Neural progenitor cell (in vitro differentiated cells): ENCODE measurements around the gene CENPO. TPM values are rescaled to one million over a fixed set of nuclear protein-coding genes. Genes with fewer than 3 reads are reported as not detected.
A peak's percentile ranks its signal among the peaks of the same experiment; 100 is the strongest.

Experiments
- DNase-seq: peaks from one replicate; pipeline ENCODE4 v3.0.0-alpha.2; 2016; ENCODE audit warnings: low spot score
- H2AFZ ChIP-seq: fragments of 200-600 bp; sonication (generic); replicated peaks from 2 replicates; pipeline ENCODE4 v1.6.1; 2016; ENCODE audit warnings: antibody characterized with exemption
- H3F3A ChIP-seq: fragments of 200-600 bp; sonication (generic); 2 replicates; pipeline ENCODE4 v1.6.1; 2016; ENCODE audit warnings: antibody characterized with exemption, low read depth
- H3K27ac ChIP-seq: fragments of 200-600 bp; sonication (generic); 2 replicates; pipeline ENCODE4 v1.5.1; 2016; ENCODE audit warnings: mild to moderate bottlenecking
- H3K27me3 ChIP-seq: fragments of 200-600 bp; sonication (generic); 2 replicates; pipeline ENCODE4 v1.6.1; 2016; ENCODE audit warnings: mild to moderate bottlenecking, moderate library complexity
- H3K36me3 ChIP-seq: fragments of 200-600 bp; sonication (generic); 2 replicates; pipeline ENCODE4 v1.5.1; 2016
- H3K4me1 ChIP-seq: fragments of 200-600 bp; sonication (generic); 2 replicates; pipeline ENCODE4 v1.6.1; 2016; ENCODE audit warnings: mixed run types
- H3K4me2 ChIP-seq: fragments of 200-600 bp; sonication (generic); 2 replicates; pipeline ENCODE4 v1.6.1; 2016
- H3K4me3 ChIP-seq: fragments of 200-600 bp; sonication (generic); 2 replicates; pipeline ENCODE4 v1.5.1; 2016
- H3K79me2 ChIP-seq: fragments of 200-600 bp; sonication (generic); 2 replicates; pipeline ENCODE4 v1.6.1; 2016; ENCODE audit warnings: low read depth
- H3K9ac ChIP-seq: fragments of 200-600 bp; sonication (generic); 2 replicates; pipeline ENCODE4 v1.6.1; 2016
- H3K9me3 ChIP-seq: fragments of 200-600 bp; sonication (generic); 2 replicates; pipeline ENCODE4 v1.5.1; 2016; ENCODE audit warnings: low read depth
- H4K20me1 ChIP-seq: fragments of 200-600 bp; sonication (generic); 2 replicates; pipeline ENCODE4 v1.6.1; 2016; ENCODE audit warnings: low read depth
- H3K27ac Mint-ChIP-seq: 3 replicates; pipeline ENCODE4 v1.8.0; 2021; ENCODE audit warnings: mixed read lengths
- H3K27me3 Mint-ChIP-seq: 2 replicates; pipeline ENCODE4 v1.8.0; 2022; ENCODE audit warnings: low read depth, mild to moderate bottlenecking, inconsistent platforms, moderate library complexity, mixed read lengths; ENCODE audit not compliant: insufficient read depth
- H3K36me3 Mint-ChIP-seq: 3 replicates; pipeline ENCODE4 v1.8.0; 2021; ENCODE audit warnings: mixed read lengths
- H3K4me1 Mint-ChIP-seq: 3 replicates; pipeline ENCODE4 v1.8.0; 2021; ENCODE audit warnings: mixed read lengths
- H3K4me3 Mint-ChIP-seq: 3 replicates; pipeline ENCODE4 v1.8.0; 2021; ENCODE audit warnings: mild to moderate bottlenecking, moderate library complexity, mixed read lengths
- H3K9me3 Mint-ChIP-seq: 3 replicates; pipeline ENCODE4 v1.8.0; 2020; ENCODE audit warnings: mixed read lengths
- EZH2 ChIP-seq: fragments of 200-600 bp; sonication (generic); IDR thresholded peaks from 2 replicates; pipeline ENCODE4 v1.6.1; 2017; ENCODE audit warnings: antibody characterized with exemption, mild to moderate bottlenecking, moderate library complexity
- EZH2phosphoT487 ChIP-seq: fragments of 200-600 bp; sonication (generic); IDR thresholded peaks from 2 replicates; pipeline ENCODE4 v1.6.1; 2017; ENCODE audit warnings: antibody characterized with exemption
- total RNA-seq: library from RNA; depleted of rRNA; stranded (reverse); fragments of >200 nt; gene quantifications from 2 replicates; pipeline ENCODE4 v1.2.3, GENCODE V29; 2015; ENCODE audit warnings: low replicate concordance
- TF ChIP-seq, protein P1 (sequence below): fragments of 200-600 bp; sonication (generic); IDR thresholded peaks from 2 replicates; pipeline ENCODE4 v1.5.1; 2017; ENCODE audit warnings: antibody characterized with exemption, mild to moderate bottlenecking

Gene CENPO
- total RNA-seq, 1 donor from 2014 or later = 50.6 TPM

DNA sequence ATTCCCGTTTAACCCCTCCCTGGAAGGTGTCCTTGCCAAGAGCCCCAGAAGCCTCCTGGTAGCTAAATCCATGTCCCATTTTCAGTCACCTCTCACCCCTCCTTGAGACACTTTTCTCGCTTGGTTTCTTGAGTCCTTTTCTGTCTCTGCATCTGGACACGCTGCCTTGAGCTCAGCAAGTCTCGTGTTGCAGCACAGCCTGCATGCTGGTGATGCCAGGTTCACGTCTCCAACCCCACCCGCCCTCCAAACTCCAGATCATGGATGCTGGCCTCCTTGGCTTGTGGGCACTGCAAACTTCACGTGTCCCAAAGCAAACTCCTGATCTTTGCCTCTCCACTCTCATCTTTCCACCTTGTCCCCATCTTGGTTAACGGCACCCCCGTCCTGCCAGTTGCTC is 39.3 kb downstream of the CENPO start:
- Mint-ChIP-seq H3K36me3 (peaks cover 32% of the 10 kb centered on the region), H3K9me3 (no peaks in the 10 kb centered on the region), H3K27me3 (peaks cover 18% of the 10 kb centered on the region), H3K27ac (peak overlapping the region; percentile 64), H3K4me1 (peaks cover 34% of the 10 kb centered on the region), H3K4me3 (peak overlapping the region; percentile 8)
- H4K20me1 ChIP-seq = peaks cover 7% of the 10 kb centered on the region
- no peak overlapping the region for H2AFZ ChIP-seq
- no peaks in the 10 kb centered on the region for H3K36me3 ChIP-seq
- H3K4me3 ChIP-seq = no peak overlapping the region
- peak overlapping the region; percentile 25 for H3K4me2 ChIP-seq
- TF ChIP-seq EZH2phosphoT487 = no peak
- TF ChIP-seq EZH2 = no peak
- no peaks in the 10 kb centered on the region for H3K9me3 ChIP-seq
- peak; percentile 23 for DNase-seq
- no peaks in the 10 kb centered on the region for H3K27me3 ChIP-seq
- no peak overlapping the region for H3K9ac ChIP-seq
- peak overlapping the region; percentile 56 for H3K27ac ChIP-seq
- H3F3A ChIP-seq = peaks cover 24% of the 10 kb centered on the region
- H3K4me1 ChIP-seq = peaks cover 23% of the 10 kb centered on the region
- no peaks in the 10 kb centered on the region for H3K79me2 ChIP-seq

DNA sequence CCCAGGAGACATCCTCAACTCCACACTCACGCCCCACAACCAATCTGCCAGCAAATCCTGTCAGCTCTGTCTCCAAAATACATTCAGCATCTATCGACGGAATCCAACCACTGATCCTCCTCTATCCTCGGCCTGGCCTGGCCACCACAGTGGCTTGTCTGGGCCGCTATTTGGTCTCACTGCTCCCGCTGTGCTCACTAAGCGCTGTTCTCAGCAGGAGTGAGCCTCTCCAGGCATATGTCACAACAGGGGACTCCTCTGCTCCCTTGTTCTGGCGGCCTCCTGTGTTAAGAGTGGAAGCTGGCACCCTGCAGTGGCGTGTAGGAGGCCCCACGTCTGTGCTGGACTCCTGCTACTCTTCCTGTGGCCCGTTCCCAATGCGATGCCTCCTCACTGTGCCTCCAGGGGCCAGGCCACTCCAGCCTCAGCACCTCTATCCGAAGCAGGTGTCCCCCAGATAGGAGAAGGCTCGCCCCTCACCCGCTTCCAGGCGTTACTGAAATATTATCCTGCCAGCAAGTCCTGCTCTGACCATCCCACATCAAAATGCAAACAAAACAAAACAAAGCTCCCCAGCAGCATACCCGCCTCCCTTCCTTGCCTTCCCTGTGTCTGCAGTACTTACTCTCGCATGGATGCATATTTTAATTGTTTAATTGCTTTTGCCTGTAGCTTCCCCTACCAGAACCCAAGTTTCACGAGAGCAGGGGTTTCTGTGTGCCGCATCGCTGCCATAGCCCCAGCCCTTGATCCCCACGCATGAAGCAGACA is 39.9 kb downstream of the CENPO start:
- Mint-ChIP-seq H3K4me1 (peaks cover 29% of the 10 kb centered on the region), H3K36me3 (peaks cover 31% of the 10 kb centered on the region), H3K4me3 (peak overlapping the region; percentile 23), H3K27me3 (peaks cover 15% of the 10 kb centered on the region), H3K9me3 (no peaks in the 10 kb centered on the region), H3K27ac (peak overlapping the region; percentile 83)
- no peak overlapping the region for H3K4me3 ChIP-seq
- no peak for TF ChIP-seq EZH2phosphoT487
- no peak for TF ChIP-seq EZH2
- TF ChIP-seq, protein P1, sequence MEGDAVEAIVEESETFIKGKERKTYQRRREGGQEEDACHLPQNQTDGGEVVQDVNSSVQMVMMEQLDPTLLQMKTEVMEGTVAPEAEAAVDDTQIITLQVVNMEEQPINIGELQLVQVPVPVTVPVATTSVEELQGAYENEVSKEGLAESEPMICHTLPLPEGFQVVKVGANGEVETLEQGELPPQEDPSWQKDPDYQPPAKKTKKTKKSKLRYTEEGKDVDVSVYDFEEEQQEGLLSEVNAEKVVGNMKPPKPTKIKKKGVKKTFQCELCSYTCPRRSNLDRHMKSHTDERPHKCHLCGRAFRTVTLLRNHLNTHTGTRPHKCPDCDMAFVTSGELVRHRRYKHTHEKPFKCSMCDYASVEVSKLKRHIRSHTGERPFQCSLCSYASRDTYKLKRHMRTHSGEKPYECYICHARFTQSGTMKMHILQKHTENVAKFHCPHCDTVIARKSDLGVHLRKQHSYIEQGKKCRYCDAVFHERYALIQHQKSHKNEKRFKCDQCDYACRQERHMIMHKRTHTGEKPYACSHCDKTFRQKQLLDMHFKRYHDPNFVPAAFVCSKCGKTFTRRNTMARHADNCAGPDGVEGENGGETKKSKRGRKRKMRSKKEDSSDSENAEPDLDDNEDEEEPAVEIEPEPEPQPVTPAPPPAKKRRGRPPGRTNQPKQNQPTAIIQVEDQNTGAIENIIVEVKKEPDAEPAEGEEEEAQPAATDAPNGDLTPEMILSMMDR = no peak
- peaks cover 23% of the 10 kb centered on the region for H3K4me1 ChIP-seq
- DNase-seq = peak; percentile 57
- no peaks in the 10 kb centered on the region for H3K9me3 ChIP-seq
- H4K20me1 ChIP-seq = peaks cover under 1% of the 10 kb centered on the region
- H3K79me2 ChIP-seq = no peaks in the 10 kb centered on the region
- peak overlapping the region; percentile 56 for H3K27ac ChIP-seq
- no peaks in the 10 kb centered on the region for H3K27me3 ChIP-seq
- no peak overlapping the region for H2AFZ ChIP-seq
- peaks cover 20% of the 10 kb centered on the region for H3F3A ChIP-seq
- H3K36me3 ChIP-seq = no peaks in the 10 kb centered on the region
- no peak overlapping the region for H3K9ac ChIP-seq
- H3K4me2 ChIP-seq = peak overlapping the region; percentile 25

DNA sequence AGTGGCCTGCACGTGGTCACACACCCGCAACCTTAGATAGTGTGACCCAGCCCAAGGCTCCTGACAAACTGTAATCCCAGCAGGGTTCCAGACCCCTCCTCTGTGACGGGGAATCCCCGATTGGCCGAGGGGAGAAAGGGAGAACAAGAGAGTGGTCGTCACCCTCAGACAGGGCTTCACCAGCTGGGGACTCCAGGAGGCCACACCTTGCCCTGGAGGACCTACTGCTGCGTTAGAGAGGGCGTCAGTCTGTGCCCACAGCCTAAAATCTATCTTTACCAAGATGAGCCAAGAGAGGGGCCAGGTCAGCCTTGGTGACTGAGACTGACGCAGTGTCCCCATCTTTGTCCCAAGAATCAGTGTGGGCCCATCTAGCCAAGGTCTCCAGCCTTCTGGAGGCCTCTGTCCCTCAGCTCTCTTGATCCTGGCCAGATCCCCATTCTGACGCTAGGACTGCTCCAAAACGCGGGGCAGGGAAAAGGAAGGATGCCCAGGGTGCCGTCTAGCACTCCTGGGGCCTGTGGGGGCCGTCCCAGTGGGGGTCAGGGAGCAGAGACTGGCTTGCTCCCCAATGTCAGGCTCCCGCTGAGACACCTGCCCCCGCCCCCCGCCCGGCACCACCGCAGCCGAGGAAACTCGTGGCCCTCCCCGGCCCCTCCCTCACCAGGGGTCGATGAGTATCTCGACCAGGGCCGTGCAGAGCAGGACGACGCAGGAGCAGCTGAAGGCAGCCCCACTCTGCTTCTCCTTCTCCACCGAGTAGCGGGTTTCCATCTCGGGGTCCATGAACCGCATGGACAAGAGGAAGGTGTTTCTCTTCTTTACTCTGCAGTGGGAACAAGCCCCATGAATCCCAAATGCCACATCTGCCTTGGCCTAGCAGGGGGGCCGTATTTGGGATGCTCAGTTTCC is 40.9 kb downstream of the CENPO start:
- H3K4me1 Mint-ChIP-seq = peaks cover 29% of the 10 kb centered on the region
- H3K27ac Mint-ChIP-seq = peak overlapping the region; percentile 57
- no peaks in the 10 kb centered on the region for H4K20me1 ChIP-seq
- no peak overlapping the region for H3K27ac ChIP-seq
- H3K9ac ChIP-seq = no peak overlapping the region
- no peak overlapping the region for H3K4me3 Mint-ChIP-seq
- H2AFZ ChIP-seq = no peak overlapping the region
- H3K27me3 ChIP-seq = no peaks in the 10 kb centered on the region
- peaks cover 23% of the 10 kb centered on the region for H3K4me1 ChIP-seq
- no peak overlapping the region for H3K4me3 ChIP-seq
- no peak overlapping the region for H3K4me2 ChIP-seq
- H3K36me3 ChIP-seq = no peaks in the 10 kb centered on the region
- no peaks in the 10 kb centered on the region for H3K9me3 ChIP-seq
- no peaks in the 10 kb centered on the region for H3K79me2 ChIP-seq
- no peaks in the 10 kb centered on the region for H3K9me3 Mint-ChIP-seq
- peaks cover 10% of the 10 kb centered on the region for H3K27me3 Mint-ChIP-seq
- H3F3A ChIP-seq = peaks cover 20% of the 10 kb centered on the region
- no peak for TF ChIP-seq EZH2
- TF ChIP-seq, protein P1 = no peak
- TF ChIP-seq EZH2phosphoT487 = no peak
- H3K36me3 Mint-ChIP-seq = peaks cover 31% of the 10 kb centered on the region
- DNase-seq = no peak
